HepG2 (cell line): ENCODE results near the gene SGMS1. TPM values are rescaled to one million over a fixed set of nuclear protein-coding genes. Genes with fewer than 3 reads are reported as not detected.

Experiments
- ARNTL ChIP-seq: sonication (generic); formaldehyde crosslinking; IDR thresholded peaks from 2 replicates; pipeline ENCODE4 v1.4.0; 2020; ENCODE audit warnings: mild to moderate bottlenecking, missing genetic modification reagents
- ASH2L ChIP-seq: fragments of 300-600, 200-600 bp; sonication (generic); IDR thresholded peaks from 2 replicates; pipeline ENCODE4 v1.7.0; 2017; ENCODE audit warnings: low read depth, mild to moderate bottlenecking, moderate library complexity, mixed read lengths, low read length; ENCODE audit not compliant: insufficient read length
- ELF4 ChIP-seq: sonication (generic); formaldehyde crosslinking; IDR thresholded peaks from 2 replicates; pipeline ENCODE4 v1.5.0; 2020; ENCODE audit warnings: missing genetic modification reagents, mild to moderate bottlenecking, moderate library complexity, borderline replicate concordance
- MNT ChIP-seq: fragments of 450-650 bp; IDR thresholded peaks from 2 replicates; pipeline ENCODE4 v1.6.1; 2016
- NCOA5 ChIP-seq: sonication (generic); formaldehyde crosslinking; IDR thresholded peaks from 2 replicates; pipeline ENCODE4 v1.4.0; 2020; ENCODE audit warnings: missing genetic modification reagents
- NR2F6 ChIP-seq, 2 experiments: IDR thresholded peaks; 2 replicates each; pipeline ENCODE4 v1.6.1; 2016; ENCODE audit warnings: antibody characterized with exemption in 1 of 2, mild to moderate bottlenecking in 1 of 2
- PRMT3 ChIP-seq: sonication (generic); formaldehyde crosslinking; IDR thresholded peaks from 2 replicates; pipeline ENCODE4 v1.8.1; 2022; ENCODE audit warnings: low read depth, mild to moderate bottlenecking, moderate library complexity, missing genetic modification reagents, borderline replicate concordance
- RFXANK ChIP-seq: IDR thresholded peaks from 2 replicates; pipeline ENCODE4 v1.6.1; 2016
- TBL1XR1 ChIP-seq: fragments of 150-350 bp; IDR thresholded peaks from 2 replicates; pipeline ENCODE4 v1.6.1; 2014; ENCODE audit warnings: borderline replicate concordance, low read length; ENCODE audit not compliant: partially characterized antibody
- U2AF1 ChIP-seq: fragments of 200-400 bp; formaldehyde crosslinking; optimal IDR thresholded peaks from 2 replicates; pipeline ENCODE3; 2017; ENCODE audit warnings: mild to moderate bottlenecking, low read depth, low read length
- YEATS4 ChIP-seq: sonication (generic); formaldehyde crosslinking; IDR thresholded peaks from 2 replicates; pipeline ENCODE4 v1.4.0; 2020; ENCODE audit warnings: missing genetic modification reagents, borderline replicate concordance
- ZFP37 ChIP-seq: sonication (generic); formaldehyde crosslinking; IDR thresholded peaks from 2 replicates; pipeline ENCODE4 v1.4.0; 2020; ENCODE audit warnings: missing genetic modification reagents, borderline replicate concordance
- ZNF143 ChIP-seq: sonication (generic); formaldehyde crosslinking; IDR thresholded peaks from 2 replicates; pipeline ENCODE4 v1.4.0; 2020; ENCODE audit warnings: missing genetic modification reagents
- ZNF251 ChIP-seq: sonication (generic); formaldehyde crosslinking; IDR thresholded peaks from 2 replicates; pipeline ENCODE4 v1.9.0; 2021; ENCODE audit warnings: mild to moderate bottlenecking, missing genetic modification reagents
- ZNF263 ChIP-seq: sonication (generic); formaldehyde crosslinking; IDR thresholded peaks from 2 replicates; pipeline ENCODE4 v1.4.0; 2020; ENCODE audit warnings: missing genetic modification reagents
- ZNF281 ChIP-seq: sonication (generic); formaldehyde crosslinking; IDR thresholded peaks from 2 replicates; pipeline ENCODE4 v1.4.0; 2020; ENCODE audit warnings: missing genetic modification reagents, borderline replicate concordance
- ZNF337 ChIP-seq: sonication (generic); formaldehyde crosslinking; IDR thresholded peaks from 2 replicates; pipeline ENCODE4 v1.5.1; 2020; ENCODE audit warnings: missing genetic modification reagents, low read depth, mild to moderate bottlenecking, borderline replicate concordance
- ZNF563 ChIP-seq: sonication (generic); formaldehyde crosslinking; IDR thresholded peaks from 2 replicates; pipeline ENCODE4 v1.8.0; 2022; ENCODE audit warnings: mild to moderate bottlenecking, moderate library complexity, missing genetic modification reagents
- ZNF816 ChIP-seq: sonication (generic); formaldehyde crosslinking; IDR thresholded peaks from 2 replicates; pipeline ENCODE4 v1.8.0; 2022; ENCODE audit warnings: missing genetic modification reagents, mild to moderate bottlenecking, borderline replicate concordance
- ZNF83 ChIP-seq: sonication (generic); formaldehyde crosslinking; IDR thresholded peaks from 2 replicates; pipeline ENCODE4 v1.4.0; 2020; ENCODE audit warnings: missing genetic modification reagents, mild to moderate bottlenecking, borderline replicate concordance
- ZNF841 ChIP-seq: sonication (generic); formaldehyde crosslinking; IDR thresholded peaks from 2 replicates; pipeline ENCODE4 v1.8.1; 2023; ENCODE audit warnings: missing genetic modification reagents, borderline replicate concordance
- ZNF879 ChIP-seq: sonication (generic); formaldehyde crosslinking; IDR thresholded peaks from 2 replicates; pipeline ENCODE4 v1.8.1; 2023; ENCODE audit warnings: missing genetic modification reagents
- polyA plus RNA-seq, 8 experiments: library from polyadenylated mRNA; depleted of rRNA in 3 of 8; stranded (reverse) in 7 of 8; unstranded in 1 of 8; fragments of >200 nt; fragmentation: Illumina TruSeq in 4 of 8; extraction: Trizol in 4 of 8; gene quantifications; 2 replicates each; pipeline versions ENCODE4 v1.2.1 to v1.2.3, GENCODE V29; 2011 to 2016; ENCODE audit warnings: low read depth in 4 of 8, missing spikeins in 1 of 8, mixed read lengths in 1 of 8; ENCODE audit not compliant: insufficient read depth in 1 of 8
- total RNA-seq, 5 experiments: library from RNA; depleted of rRNA; stranded (reverse); fragments of >200 nt; fragmentation: Illumina TruSeq; extraction: Trizol; gene quantifications; 2 replicates each; pipeline ENCODE4 v1.2.3, GENCODE V29; 2016; ENCODE audit warnings: low read depth in 1 of 5
- TF ChIP-seq, protein P1 (sequence below): sonication (generic); formaldehyde crosslinking; IDR thresholded peaks from 2 replicates; pipeline ENCODE4 v1.8.0; 2022; ENCODE audit warnings: mild to moderate bottlenecking, missing genetic modification reagents, borderline replicate concordance

Gene SGMS1
- total and polyA plus RNA-seq, 2 of the 13 experiments (the other 11 are each of a cell fraction or from before 2014, with no cell fraction given), result 6.5 to 15.1 TPM

DNA sequence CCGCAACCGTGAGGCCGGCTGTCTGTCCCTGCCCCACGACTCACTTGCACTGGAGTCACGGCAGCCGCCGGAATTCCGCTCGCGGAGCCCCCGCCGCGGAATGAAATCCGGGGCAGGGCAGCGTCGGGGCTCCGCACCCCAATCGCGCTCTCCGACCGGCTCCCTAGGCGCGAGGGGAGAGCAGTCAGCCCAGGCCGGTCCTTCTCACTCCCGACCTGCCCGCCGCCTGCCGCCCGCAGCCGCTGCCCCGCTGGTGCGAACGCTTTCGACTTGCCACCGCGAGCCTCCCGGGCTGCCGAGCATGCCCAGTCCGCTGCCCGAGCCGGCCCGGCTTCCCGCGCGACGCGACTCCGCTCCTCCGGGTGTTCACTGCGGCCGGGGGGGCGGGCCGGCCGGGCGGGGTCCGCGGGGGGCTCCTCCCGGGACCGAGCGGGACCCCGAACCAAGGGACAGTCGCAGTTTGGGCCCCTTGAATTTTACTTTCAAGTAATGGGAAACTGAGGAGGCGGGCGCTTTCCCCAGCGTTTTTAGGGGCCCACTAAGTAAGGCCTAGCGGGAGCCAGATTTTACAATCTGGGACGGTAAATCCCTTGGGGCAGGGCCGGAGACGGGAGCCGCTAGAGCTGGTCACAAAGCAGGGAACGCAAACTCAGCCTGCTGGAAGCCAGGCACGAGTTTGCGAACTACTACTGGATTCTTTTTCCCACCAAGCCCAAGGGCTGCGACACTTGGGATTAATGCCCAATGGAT lies at the start of gene SGMS1 (continued):
- TF ChIP-seq PRMT3 (CRISPR knock-in tag) (no peak), NCOA5 (CRISPR knock-in tag) (no peak), ZNF251 (0 out of 2 replicates have a peak, but pooled peaks have one; percentile 14), ZFP37 (CRISPR knock-in tag) (no peak), ZNF83 (CRISPR knock-in tag) (no peak), ZNF563 (CRISPR knock-in tag) (peak; percentile 33; the same call in 1 of the 2 replicates), TBL1XR1 (no peak), ZNF337 (CRISPR knock-in tag) (no peak), MNT (no peak), ZNF841 (no peak), ZNF816 (CRISPR knock-in tag) (no peak), ZNF143 (CRISPR knock-in tag) (no peak), ZNF281 (no peak), ASH2L (peak; percentile 44), NR2F6 (IDR thresholded peaks at IDR 0.05) (no peak), NR2F6 (CRISPR knock-in tag; IDR thresholded peaks at IDR 0.05) (peak; percentile 8; the same call in 1 of the 2 replicates), ARNTL (CRISPR knock-in tag) (no peak), ZNF879 (CRISPR knock-in tag) (no peak), U2AF1 (no peak), RFXANK (CRISPR knock-in tag) (no peak), ELF4 (CRISPR knock-in tag) (no peak), ZNF263 (no peak), YEATS4 (CRISPR knock-in tag) (peak; percentile 20)
- TF ChIP-seq, protein P1, sequence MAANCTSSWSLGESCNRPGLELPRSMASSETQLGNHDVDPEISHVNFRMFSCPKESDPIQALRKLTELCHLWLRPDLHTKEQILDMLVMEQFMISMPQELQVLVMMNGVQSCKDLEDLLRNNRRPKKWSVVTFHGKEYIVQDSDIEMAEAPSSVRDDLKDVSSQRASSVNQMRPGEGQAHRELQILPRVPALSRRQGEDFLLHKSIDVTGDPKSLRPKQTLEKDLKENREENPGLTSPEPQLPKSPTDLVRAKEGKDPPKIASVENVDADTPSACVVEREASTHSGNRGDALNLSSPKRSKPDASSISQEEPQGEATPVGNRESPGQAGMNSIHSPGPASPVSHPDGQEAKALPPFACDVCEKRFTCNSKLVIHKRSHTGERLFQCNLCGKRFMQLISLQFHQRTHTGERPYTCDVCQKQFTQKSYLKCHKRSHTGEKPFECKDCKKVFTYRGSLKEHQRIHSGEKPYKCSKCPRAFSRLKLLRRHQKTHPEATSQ, result no peak
